Astrocyte of the hippocampus (primary cell): ENCODE results near the gene ABCA2.

Experiments used
- DNase-seq: peaks from one replicate; pipeline ENCODE4 v3.0.0; 2011; ENCODE audit warnings: low read depth, low spot score

The ABCA2 gene

DNA sequence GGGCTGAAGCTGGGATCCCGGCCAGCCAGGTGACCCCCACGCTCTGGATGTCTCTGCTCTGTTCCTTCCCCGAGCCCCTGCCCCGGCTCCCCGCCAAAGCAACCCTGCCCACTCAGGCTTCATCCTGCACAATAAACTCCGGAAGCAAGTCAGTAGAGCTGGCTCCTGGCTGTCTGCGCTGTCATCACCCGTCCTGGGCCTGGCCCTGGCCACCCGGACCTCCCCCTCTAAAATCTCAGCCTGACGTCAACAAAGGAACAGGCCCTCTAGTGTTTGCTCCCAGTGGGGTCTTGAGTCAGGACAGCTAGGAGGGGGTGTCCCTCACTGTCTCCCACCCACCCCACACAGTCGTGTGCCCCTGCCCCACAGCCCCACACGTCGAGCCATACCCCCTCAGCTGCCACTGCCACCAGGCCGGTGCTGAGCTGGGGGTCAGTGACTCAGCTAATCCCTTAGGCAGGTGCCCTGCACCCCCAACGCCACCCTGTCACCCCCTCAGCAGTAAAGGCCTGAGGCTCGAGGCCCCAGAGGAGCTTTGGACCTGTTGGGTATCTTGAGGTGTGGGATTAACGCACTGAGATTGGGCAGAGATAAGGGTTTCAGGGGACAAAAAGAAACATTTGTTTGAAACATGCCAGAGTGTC lies 46.3 kb downstream of the ABCA2 start:
- DNase-seq: no peak

- DNase-seq: no peak
These were observed 47.2 kb downstream of the ABCA2 start for GRCh38 chr9:136980669-136981478.

DNA sequence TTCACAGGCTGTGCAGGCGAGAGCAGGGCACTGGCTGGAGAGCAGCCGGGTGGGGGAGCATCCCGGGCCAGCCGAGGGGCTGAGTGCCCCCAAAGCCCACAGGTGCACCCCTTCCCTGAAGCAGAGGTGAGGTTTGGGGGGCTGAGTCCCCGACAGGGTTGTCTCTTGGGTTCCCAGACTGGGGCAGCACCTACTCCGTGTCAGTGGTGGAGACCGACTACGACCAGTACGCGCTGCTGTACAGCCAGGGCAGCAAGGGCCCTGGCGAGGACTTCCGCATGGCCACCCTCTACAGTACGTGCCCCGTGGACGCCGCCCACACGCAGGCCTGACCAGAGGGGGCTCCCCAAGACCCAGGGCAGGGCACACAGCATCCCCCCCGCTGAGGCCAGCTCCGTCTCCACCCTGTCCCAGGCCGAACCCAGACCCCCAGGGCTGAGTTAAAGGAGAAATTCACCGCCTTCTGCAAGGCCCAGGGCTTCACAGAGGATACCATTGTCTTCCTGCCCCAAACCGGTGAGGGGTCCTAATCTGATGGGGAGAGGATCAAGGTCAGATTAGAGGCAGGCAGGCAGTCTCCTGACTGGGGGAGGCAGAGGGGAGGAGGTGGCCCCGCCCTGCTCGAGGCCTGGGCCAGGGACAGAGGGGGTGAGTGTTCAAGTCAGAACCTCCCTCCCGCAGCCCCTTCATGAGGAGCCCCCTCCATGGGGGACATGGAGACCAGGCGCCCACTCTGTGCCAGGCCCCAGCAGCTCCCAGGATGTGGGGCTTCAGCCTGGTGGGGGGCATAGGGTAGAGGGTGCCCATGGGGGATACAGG lies 48.1 kb downstream of the ABCA2 start:
- no peak for DNase-seq

DNA sequence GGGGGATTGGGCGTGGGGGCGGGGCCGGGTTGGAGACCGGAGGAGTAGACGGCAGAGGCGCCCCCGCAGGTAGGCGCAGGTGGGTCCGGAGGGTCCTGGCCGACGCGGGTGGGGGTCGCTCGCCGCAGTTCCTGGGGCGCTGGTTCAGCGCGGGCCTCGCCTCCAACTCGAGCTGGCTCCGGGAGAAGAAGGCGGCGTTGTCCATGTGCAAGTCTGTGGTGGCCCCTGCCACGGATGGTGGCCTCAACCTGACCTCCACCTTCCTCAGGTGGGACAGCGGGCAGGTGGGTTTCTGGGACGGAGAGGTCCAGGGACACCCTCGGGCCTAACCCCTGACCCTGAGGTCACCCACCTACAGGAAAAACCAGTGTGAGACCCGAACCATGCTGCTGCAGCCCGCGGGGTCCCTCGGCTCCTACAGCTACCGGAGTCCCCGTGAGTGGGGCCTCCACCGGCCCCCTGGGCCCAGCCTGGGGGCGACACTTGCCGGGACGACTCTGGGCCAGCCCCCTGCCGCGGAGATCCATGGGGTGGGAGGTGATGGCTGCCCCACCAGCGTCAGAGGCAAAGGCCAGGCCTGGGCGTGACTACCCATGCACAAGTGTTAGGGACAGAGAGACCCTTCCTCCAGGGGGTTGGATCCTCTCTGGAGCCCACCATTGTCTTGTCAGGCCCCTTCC lies 49.0 kb downstream of the ABCA2 start:
- DNase-seq: no peak

- peak; percentile 64 for DNase-seq
These were observed 49.8 kb downstream of the ABCA2 start for GRCh38 chr9:136978073-136978864.

DNA sequence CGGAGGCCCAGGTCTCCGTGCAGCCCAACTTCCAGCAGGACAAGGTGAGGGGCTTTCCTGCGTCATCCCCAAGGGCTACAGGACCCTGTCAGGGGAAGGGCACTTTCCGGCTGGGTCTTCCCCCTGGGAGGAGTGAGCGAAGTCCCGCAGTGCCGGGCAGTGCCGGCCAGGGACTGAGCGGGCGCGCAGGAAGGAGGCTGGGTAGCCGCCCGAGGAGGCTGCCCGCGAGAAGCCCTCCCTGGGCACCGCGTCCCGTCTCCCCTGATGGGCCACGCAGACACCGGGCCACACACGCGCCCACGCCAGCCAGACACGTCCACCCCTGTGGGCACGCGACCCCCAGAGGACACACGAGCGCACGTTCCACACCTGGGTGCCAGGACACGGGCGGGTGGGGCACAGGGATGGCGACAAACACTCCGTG lies 50.4 kb downstream of the ABCA2 start:
- peak; percentile 33 for DNase-seq

DNA sequence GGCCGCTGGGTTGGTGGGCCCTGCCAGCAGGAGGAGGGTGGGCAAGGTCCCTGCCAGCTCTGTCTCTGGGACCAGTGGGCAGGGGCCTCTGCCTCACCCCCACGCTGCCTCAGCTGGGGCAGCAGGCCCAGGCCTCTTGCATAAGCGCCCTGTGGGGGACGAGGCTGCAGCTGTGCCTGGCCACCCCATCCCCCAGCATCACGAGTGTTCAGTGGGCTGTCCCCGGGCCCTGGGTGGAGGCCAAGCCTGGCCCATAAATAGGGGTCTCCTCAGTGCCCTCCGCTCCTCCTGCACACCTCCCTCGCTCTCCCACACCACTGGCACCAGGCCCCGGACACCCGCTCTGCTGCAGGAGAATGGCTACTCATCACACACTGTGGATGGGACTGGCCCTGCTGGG lies 50.8 kb downstream of the ABCA2 start, which contains the start of gene PTGDS:
Gene PTGDS, plus strand, starts transcription at position 282 of the 400 bp plus-strand sequence. Its CDS starts 75 bp downstream, at position 357.
- no peak for DNase-seq

DNA sequence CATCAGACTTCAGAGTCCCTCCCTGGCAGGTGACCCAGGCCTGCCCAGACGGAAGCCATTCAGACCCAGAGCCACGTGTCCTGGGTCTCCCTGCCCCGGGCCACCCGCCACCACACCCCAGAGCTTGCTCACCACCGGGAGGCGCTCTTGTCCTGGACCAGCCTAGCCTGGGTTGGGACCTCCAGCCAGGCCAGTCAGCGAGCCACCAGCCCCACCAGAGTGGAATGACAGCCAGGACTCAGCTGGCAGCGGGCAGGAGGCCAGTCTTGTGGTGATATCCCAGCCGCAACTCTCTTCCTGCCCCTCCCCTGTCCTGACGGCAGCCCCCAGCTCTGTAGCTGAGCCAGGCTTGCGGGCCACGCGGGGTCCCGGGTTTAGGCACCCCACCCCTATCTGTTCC lies 52.4 kb downstream of the ABCA2 start:
- peak; percentile 69 for DNase-seq

DNA sequence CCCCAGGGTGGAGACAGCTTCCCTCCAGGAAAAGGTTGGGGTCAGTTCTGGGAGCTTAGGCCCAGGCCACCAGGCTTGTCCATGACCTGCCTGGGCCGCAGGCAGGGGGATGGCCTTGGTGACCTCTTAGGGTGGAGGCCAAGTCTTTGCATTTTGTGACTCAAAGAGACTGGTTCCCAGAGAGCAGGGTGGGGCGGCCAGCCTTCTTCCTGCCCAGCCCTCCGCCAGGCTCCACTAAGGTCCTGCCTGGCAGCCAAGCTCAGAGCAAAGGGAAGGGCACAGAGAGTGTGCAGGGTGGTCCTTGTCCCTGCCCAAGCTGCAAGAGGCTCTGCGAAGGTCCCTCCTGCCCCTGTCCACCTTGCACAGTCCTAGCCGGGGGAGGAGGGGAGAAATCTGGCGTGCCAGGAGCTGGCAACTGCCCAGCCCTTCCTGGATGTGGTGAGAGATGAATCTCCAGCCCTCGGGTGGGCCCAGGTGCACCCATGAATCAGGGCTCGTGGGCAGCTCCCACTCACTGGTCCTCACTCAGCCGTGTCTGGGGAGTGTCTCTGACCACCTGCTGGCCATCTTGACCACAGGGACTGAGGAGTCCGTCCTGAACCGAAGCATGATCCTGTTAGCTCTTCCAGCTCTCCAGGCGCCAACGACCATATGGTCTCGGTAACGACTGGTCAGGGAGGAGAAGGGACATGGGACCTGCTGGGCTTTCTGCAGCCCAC lies 53.1 kb downstream of the ABCA2 start:
- no peak for DNase-seq

- no peak for DNase-seq
These were observed 54.1 kb downstream of the ABCA2 start for GRCh38 chr9:136973618-136974617.

DNA sequence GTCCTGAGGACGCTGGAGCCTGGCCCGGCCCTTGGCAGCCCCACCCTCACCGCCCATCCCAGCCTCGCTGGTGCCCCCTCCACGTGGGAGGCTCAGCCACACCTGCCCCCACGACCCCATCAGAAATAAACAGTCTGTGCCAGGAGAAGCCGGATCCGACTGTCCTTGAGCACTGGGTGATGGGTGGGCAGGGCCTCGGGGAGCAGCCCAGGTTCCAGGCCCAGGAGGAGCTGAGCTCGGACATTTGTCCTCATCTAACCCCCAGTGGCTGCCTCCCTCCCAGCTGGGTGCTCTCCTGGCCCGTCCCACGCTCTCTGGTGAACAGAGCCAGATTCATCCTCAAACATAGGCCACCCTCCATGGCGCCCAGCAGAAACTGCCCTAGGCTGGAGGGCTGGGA lies 55.3 kb downstream of the ABCA2 start:
- no peak for DNase-seq

- no peak for DNase-seq
These were observed 55.7 kb downstream of the ABCA2 start for GRCh38 chr9:136972335-136972734.

- DNase-seq: no peak
These were observed 56.3 kb downstream of the ABCA2 start for GRCh38 chr9:136971746-136972145.

GRCh38 chr9:136970361-136970760 lies 57.7 kb downstream of the ABCA2 start:
- DNase-seq: no peak

GRCh38 chr9:136969774-136970173 lies 58.3 kb downstream of the ABCA2 start:
- no peak for DNase-seq

DNA sequence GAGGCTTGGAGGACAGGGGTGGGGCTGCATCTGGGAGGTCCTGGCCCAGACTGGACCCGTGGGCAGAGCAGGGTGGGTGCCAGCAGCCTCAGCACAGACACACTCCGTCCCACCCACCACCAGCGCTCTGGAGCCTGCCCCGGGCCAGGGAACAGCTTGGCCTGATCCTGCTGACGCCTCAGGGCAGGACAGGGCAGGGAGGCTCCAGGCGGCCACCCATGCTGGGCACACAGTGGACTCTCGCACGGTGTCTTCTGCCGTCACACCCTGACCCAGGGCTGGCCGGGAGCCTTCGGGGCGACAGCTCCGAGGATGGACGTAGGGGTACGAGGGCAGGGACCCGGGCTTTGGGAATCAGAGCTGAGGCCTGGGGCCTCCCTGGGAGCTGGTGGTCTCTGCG lies 58.9 kb downstream of the ABCA2 start:
- no peak for DNase-seq

GRCh38 chr9:136968333-136969127 lies 59.5 kb downstream of the ABCA2 start:
- no peak for DNase-seq
